Measurements from ENCODE around the gene KIAA0040. TPM values are rescaled to one million over a fixed set of nuclear protein-coding genes. Genes with fewer than 3 reads are reported as not detected.

The KIAA0040 gene
- total and polyA plus RNA-seq, 4 donors = 4.6 to 12.0 (median 5.7) TPM

DNA sequence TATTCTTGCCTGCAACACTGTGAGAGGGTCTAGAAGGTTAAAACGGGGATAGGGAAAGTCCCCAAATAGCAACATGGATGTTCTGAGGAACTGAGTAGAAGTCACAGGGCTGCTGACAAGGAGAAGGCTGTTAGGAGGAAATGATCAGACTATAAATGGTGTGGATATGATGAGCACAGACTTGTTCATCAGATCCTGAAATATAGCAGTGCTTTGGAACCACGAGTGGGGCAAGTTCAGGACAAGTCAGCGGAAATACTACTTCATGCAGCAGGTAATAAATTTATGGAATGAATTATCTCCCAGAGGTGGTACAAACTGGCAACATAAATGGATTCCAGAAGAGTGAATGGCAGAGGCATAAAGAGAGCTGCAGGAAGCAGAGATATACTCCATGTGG, 3.2 kb upstream of the KIAA0040 start:
- TF ChIP-seq HNF4A (conservative IDR thresholded peaks at IDR 0.05) (no peak), RAD21 (IDR thresholded peaks at IDR 0.05) (no peak), TAF1 (conservative IDR thresholded peaks at IDR 0.05) (no peak), JUND (IDR thresholded peaks at IDR 0.05) (no peak), HNF4G (IDR thresholded peaks at IDR 0.05) (no peak), YY1 (IDR thresholded peaks at IDR 0.05) (no peak), SP1 (IDR thresholded peaks at IDR 0.05) (no peak), GABPA (IDR thresholded peaks at IDR 0.05 in 1 of 2, conservative IDR thresholded peaks at IDR 0.05 in 1 of 2) (no peak), EGR1 (IDR thresholded peaks at IDR 0.05; ENCODE audit: low read depth in 2 of 2) (no peak), FOXA2 (IDR thresholded peaks at IDR 0.05) (no peak), RXRA (IDR thresholded peaks at IDR 0.05) (no peak)
- TF ChIP-seq, protein P1, sequence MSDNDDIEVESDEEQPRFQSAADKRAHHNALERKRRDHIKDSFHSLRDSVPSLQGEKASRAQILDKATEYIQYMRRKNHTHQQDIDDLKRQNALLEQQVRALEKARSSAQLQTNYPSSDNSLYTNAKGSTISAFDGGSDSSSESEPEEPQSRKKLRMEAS (IDR thresholded peaks at IDR 0.05) = no peak
- TF ChIP-seq, protein P2, sequence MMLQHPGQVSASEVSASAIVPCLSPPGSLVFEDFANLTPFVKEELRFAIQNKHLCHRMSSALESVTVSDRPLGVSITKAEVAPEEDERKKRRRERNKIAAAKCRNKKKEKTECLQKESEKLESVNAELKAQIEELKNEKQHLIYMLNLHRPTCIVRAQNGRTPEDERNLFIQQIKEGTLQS (IDR thresholded peaks at IDR 0.05) = no peak
- TF ChIP-seq, protein P3, sequence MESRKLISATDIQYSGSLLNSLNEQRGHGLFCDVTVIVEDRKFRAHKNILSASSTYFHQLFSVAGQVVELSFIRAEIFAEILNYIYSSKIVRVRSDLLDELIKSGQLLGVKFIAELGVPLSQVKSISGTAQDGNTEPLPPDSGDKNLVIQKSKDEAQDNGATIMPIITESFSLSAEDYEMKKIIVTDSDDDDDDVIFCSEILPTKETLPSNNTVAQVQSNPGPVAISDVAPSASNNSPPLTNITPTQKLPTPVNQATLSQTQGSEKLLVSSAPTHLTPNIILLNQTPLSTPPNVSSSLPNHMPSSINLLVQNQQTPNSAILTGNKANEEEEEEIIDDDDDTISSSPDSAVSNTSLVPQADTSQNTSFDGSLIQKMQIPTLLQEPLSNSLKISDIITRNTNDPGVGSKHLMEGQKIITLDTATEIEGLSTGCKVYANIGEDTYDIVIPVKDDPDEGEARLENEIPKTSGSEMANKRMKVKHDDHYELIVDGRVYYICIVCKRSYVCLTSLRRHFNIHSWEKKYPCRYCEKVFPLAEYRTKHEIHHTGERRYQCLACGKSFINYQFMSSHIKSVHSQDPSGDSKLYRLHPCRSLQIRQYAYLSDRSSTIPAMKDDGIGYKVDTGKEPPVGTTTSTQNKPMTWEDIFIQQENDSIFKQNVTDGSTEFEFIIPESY (IDR thresholded peaks at IDR 0.05) = no peak
- TF ChIP-seq, protein P4, sequence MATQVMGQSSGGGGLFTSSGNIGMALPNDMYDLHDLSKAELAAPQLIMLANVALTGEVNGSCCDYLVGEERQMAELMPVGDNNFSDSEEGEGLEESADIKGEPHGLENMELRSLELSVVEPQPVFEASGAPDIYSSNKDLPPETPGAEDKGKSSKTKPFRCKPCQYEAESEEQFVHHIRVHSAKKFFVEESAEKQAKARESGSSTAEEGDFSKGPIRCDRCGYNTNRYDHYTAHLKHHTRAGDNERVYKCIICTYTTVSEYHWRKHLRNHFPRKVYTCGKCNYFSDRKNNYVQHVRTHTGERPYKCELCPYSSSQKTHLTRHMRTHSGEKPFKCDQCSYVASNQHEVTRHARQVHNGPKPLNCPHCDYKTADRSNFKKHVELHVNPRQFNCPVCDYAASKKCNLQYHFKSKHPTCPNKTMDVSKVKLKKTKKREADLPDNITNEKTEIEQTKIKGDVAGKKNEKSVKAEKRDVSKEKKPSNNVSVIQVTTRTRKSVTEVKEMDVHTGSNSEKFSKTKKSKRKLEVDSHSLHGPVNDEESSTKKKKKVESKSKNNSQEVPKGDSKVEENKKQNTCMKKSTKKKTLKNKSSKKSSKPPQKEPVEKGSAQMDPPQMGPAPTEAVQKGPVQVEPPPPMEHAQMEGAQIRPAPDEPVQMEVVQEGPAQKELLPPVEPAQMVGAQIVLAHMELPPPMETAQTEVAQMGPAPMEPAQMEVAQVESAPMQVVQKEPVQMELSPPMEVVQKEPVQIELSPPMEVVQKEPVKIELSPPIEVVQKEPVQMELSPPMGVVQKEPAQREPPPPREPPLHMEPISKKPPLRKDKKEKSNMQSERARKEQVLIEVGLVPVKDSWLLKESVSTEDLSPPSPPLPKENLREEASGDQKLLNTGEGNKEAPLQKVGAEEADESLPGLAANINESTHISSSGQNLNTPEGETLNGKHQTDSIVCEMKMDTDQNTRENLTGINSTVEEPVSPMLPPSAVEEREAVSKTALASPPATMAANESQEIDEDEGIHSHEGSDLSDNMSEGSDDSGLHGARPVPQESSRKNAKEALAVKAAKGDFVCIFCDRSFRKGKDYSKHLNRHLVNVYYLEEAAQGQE (IDR thresholded peaks at IDR 0.05) = no peak
- no peak overlapping the region for H3K4me3 ChIP-seq (ENCODE audit: low read depth in 1 of 3, low read length in 3 of 3)
- H3K27ac ChIP-seq (ENCODE audit: low read depth in 1 of 2, low read length in 2 of 2) = no peak overlapping the region
- H3K9ac ChIP-seq (ENCODE audit: low read depth in 1 of 2, low read length in 2 of 2) = no peak overlapping the region
- H3K27me3 ChIP-seq (ENCODE audit: control insufficient read depth in 4 of 4, insufficient read depth in 4 of 4, low read length in 3 of 4) = no peaks in the 10 kb centered on the region
- H3K36me3 ChIP-seq (ENCODE audit: control insufficient read depth in 4 of 4, insufficient read depth in 3 of 4, low read depth in 1 of 4, low read length in 3 of 4) = no peaks in the 10 kb centered on the region
- no peak for DNase-seq (ENCODE audit: low spot score)
- WGBS = 70% methylated on average over 3 of the region's 3 CpGs
- peaks cover 0 to 21% (median 14%) of the 10 kb centered on the region in 4 donors for H3K4me1 ChIP-seq (ENCODE audit: control insufficient read depth in 4 of 4, insufficient read depth in 4 of 4, low read length in 3 of 4)
- no peaks in the 10 kb centered on the region for H3K9me3 ChIP-seq (ENCODE audit: control insufficient read depth in 4 of 4, low read length in 3 of 4)

DNA sequence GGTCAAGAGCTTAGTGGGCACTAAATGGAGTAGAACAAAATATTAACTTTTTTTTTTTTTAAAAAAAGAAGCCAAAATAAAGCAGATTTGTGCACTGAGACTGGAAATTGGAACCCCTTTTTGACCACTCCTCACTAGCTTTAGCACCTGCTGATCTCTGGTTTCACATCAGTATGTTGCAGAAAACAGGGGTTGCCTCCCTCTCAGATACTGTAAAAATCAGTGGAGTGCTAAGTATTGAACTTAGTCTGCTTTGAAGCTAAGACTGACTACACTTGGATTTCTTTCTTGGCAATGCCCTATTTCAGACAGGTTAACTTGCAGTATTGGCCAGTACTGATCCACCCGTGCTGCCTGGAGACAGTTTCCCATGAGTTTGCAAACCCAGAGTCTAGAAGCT, 2.7 kb upstream of the KIAA0040 start:
- peaks cover 0 to 25% (median 16%) of the 10 kb centered on the region in 4 donors for H3K4me1 ChIP-seq (ENCODE audit: control insufficient read depth in 4 of 4, insufficient read depth in 4 of 4, low read length in 3 of 4)
- no peak overlapping the region for H3K4me3 ChIP-seq (ENCODE audit: low read depth in 1 of 3, low read length in 3 of 3)
- H3K9ac ChIP-seq (ENCODE audit: low read depth in 1 of 2, low read length in 2 of 2) = no peak overlapping the region
- WGBS = 0% methylated on average over 1 of the region's 1 CpG
- H3K27ac ChIP-seq (ENCODE audit: low read depth in 1 of 2, low read length in 2 of 2) = no peak overlapping the region
- no peaks in the 10 kb centered on the region for H3K9me3 ChIP-seq (ENCODE audit: control insufficient read depth in 4 of 4, low read length in 3 of 4)
- DNase-seq (ENCODE audit: low spot score) = no peak
- no peaks in the 10 kb centered on the region for H3K27me3 ChIP-seq (ENCODE audit: control insufficient read depth in 4 of 4, insufficient read depth in 4 of 4, low read length in 3 of 4)
- no peaks in the 10 kb centered on the region for H3K36me3 ChIP-seq (ENCODE audit: control insufficient read depth in 4 of 4, insufficient read depth in 3 of 4, low read depth in 1 of 4, low read length in 3 of 4)
- TF ChIP-seq HNF4A (conservative IDR thresholded peaks at IDR 0.05) (no peak), GABPA (IDR thresholded peaks at IDR 0.05 in 1 of 2, conservative IDR thresholded peaks at IDR 0.05 in 1 of 2) (no peak), TAF1 (conservative IDR thresholded peaks at IDR 0.05) (no peak), EGR1 (IDR thresholded peaks at IDR 0.05; ENCODE audit: low read depth in 2 of 2) (no peak), HNF4G (IDR thresholded peaks at IDR 0.05) (no peak), NR2F2 (IDR thresholded peaks at IDR 0.05) (no peak), FOXA1 (IDR thresholded peaks at IDR 0.05) (no peak), YY1 (IDR thresholded peaks at IDR 0.05) (no peak), RXRA (IDR thresholded peaks at IDR 0.05) (no peak), SP1 (IDR thresholded peaks at IDR 0.05) (no peak), RAD21 (IDR thresholded peaks at IDR 0.05) (no peak)
- TF ChIP-seq, protein P4 (IDR thresholded peaks at IDR 0.05) = no peak
- TF ChIP-seq, protein P5, sequence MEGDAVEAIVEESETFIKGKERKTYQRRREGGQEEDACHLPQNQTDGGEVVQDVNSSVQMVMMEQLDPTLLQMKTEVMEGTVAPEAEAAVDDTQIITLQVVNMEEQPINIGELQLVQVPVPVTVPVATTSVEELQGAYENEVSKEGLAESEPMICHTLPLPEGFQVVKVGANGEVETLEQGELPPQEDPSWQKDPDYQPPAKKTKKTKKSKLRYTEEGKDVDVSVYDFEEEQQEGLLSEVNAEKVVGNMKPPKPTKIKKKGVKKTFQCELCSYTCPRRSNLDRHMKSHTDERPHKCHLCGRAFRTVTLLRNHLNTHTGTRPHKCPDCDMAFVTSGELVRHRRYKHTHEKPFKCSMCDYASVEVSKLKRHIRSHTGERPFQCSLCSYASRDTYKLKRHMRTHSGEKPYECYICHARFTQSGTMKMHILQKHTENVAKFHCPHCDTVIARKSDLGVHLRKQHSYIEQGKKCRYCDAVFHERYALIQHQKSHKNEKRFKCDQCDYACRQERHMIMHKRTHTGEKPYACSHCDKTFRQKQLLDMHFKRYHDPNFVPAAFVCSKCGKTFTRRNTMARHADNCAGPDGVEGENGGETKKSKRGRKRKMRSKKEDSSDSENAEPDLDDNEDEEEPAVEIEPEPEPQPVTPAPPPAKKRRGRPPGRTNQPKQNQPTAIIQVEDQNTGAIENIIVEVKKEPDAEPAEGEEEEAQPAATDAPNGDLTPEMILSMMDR (IDR thresholded peaks at IDR 0.05; ENCODE audit: low read depth, low read length, missing input control) = no peak
- TF ChIP-seq, protein P2 (IDR thresholded peaks at IDR 0.05) = no peak
- TF ChIP-seq, protein P1 (IDR thresholded peaks at IDR 0.05) = no peak
